IMR-90 (cell line): ENCODE measurements around the gene ADAMTS20. TPM values are rescaled to one million over a fixed set of nuclear protein-coding genes. Genes with fewer than 3 reads are reported as not detected.

ENCODE experiments used
- ATAC-seq: fragments of 200-7000 bp; cut with Tn5 transposase; 2 replicates; pipeline ENCODE4 v1.9.1; 2020; ENCODE audit warnings: low read depth, mild to moderate bottlenecking, moderate library complexity
- BruUV-seq: library from RNA; stranded (reverse); fragments of 400-500 nt; replicated peaks from 2 replicates; lab custom pipeline; 2021; lab: Mats Ljungman, UMichigan
- CTCF ChIA-PET: fragments of 300-600 bp; formaldehyde crosslinking; extraction: SDS; loops from one replicate; lab custom pipeline; 2021; ENCODE audit warnings: antibody characterized with exemption; lab: Yijun Ruan, JAX
- POLR2A ChIA-PET: fragments of 300-600 bp; sonication (Branson Sonifier 250); formaldehyde crosslinking; loops from one replicate; lab custom pipeline; 2022; ENCODE audit warnings: antibody characterized with exemption; ENCODE audit not compliant: unreplicated experiment; lab: Charles Lee
- DNase-seq: peaks from one replicate; pipeline ENCODE4 v3.0.0; 2013
- H2AFZ ChIP-seq: replicated peaks from 2 replicates; pipeline ENCODE3; 2013; ENCODE audit warnings: low read length, mild to moderate bottlenecking; ENCODE audit not compliant: poor library complexity
- H2AK5ac ChIP-seq: 2 replicates; pipeline ENCODE4 v1.6.1; 2013; ENCODE audit warnings: low read depth, low read length, inconsistent platforms
- H2AK9ac ChIP-seq: replicated peaks from 2 replicates; pipeline ENCODE3; 2013; ENCODE audit warnings: mild to moderate bottlenecking, low read depth, low read length, moderate library complexity; ENCODE audit not compliant: poor library complexity
- H2BK120ac ChIP-seq: 2 replicates; pipeline ENCODE4 v1.6.1; 2013; ENCODE audit warnings: low read depth, low read length, inconsistent platforms
- H2BK15ac ChIP-seq: 3 replicates; pipeline ENCODE4 v1.6.1; 2013; ENCODE audit warnings: low read depth, low read length, inconsistent platforms
- H2BK20ac ChIP-seq: 2 replicates; pipeline ENCODE4 v1.6.1; 2013; ENCODE audit warnings: low read depth, mild to moderate bottlenecking, inconsistent platforms, low read length, moderate library complexity
- H2BK5ac ChIP-seq: 2 replicates; pipeline ENCODE4 v1.6.1; 2013; ENCODE audit warnings: mild to moderate bottlenecking, low read depth, low read length, inconsistent platforms; ENCODE audit not compliant: poor library complexity, severe bottlenecking
- H3K14ac ChIP-seq: replicated peaks from 2 replicates; pipeline ENCODE4 v1.6.1; 2013; ENCODE audit warnings: low read depth, low read length, inconsistent platforms
- H3K18ac ChIP-seq: 2 replicates; pipeline ENCODE4 v1.6.1; 2013; ENCODE audit warnings: low read depth, low read length, control low read depth
- H3K23ac ChIP-seq: 2 replicates; pipeline ENCODE4 v1.6.1; 2013; ENCODE audit warnings: low read depth, low read length, inconsistent platforms
- H3K27ac ChIP-seq: 2 replicates; pipeline ENCODE4 v1.5.1; 2013; ENCODE audit warnings: mild to moderate bottlenecking, control low read depth, low read length; ENCODE audit not compliant: insufficient read depth
- H3K27me3 ChIP-seq: 2 replicates; pipeline ENCODE4 v1.6.1; 2013; ENCODE audit warnings: low read length; ENCODE audit not compliant: control insufficient read depth, insufficient read depth
- H3K36me3 ChIP-seq: 2 replicates; pipeline ENCODE4 v1.6.1; 2013; ENCODE audit warnings: low read length, mixed read lengths; ENCODE audit not compliant: control insufficient read depth, insufficient read depth
- H3K4ac ChIP-seq: 2 replicates; pipeline ENCODE4 v1.6.1; 2013; ENCODE audit warnings: low read depth, low read length, inconsistent platforms
- H3K4me1 ChIP-seq: 2 replicates; pipeline ENCODE4 v1.6.1; 2013; ENCODE audit warnings: low read length, mixed read lengths; ENCODE audit not compliant: control insufficient read depth, insufficient read depth
- H3K4me2 ChIP-seq: 2 replicates; pipeline ENCODE4 v1.6.1; 2013; ENCODE audit warnings: low read depth, mild to moderate bottlenecking, control low read depth, low read length, moderate library complexity
- H3K4me3 ChIP-seq: 2 replicates; pipeline ENCODE4 v1.5.1; 2013; ENCODE audit warnings: low read depth, mild to moderate bottlenecking, control low read depth, low read length, moderate library complexity; ENCODE audit not compliant: insufficient read depth
- H3K56ac ChIP-seq: 2 replicates; pipeline ENCODE4 v1.6.1; 2013; ENCODE audit warnings: low read length, inconsistent platforms; ENCODE audit not compliant: insufficient read depth; ENCODE audit errors: extremely low read depth
- H3K79me1 ChIP-seq, 2 experiments: 2 replicates each; pipeline ENCODE4 v1.6.1; 2013; ENCODE audit warnings: low read length in 2 of 2, inconsistent platforms in 1 of 2, low read depth in 1 of 2
- H3K9ac ChIP-seq: 2 replicates; pipeline ENCODE4 v1.6.1; 2013; ENCODE audit warnings: low read depth, low read length, control low read depth
- H3K9me1 ChIP-seq: 2 replicates; pipeline ENCODE4 v1.6.1; 2013; ENCODE audit warnings: low read length, inconsistent platforms; ENCODE audit not compliant: insufficient read depth
- H3K9me3 ChIP-seq: 2 replicates; pipeline ENCODE4 v1.6.1; 2013; ENCODE audit warnings: low read length; ENCODE audit not compliant: control insufficient read depth, insufficient read depth
- H4K20me1 ChIP-seq: 2 replicates; pipeline ENCODE4 v1.6.1; 2013; ENCODE audit warnings: low read length, inconsistent platforms; ENCODE audit not compliant: insufficient read depth
- H4K5ac ChIP-seq: 2 replicates; pipeline ENCODE4 v1.6.1; 2013; ENCODE audit warnings: mild to moderate bottlenecking, low read depth, low read length, control low read depth
- H4K8ac ChIP-seq, 2 experiments: 2 replicates each; pipeline ENCODE4 v1.6.1; 2013; ENCODE audit warnings: low read depth in 2 of 2, low read length in 2 of 2, control low read depth in 1 of 2, inconsistent platforms in 1 of 2
- H4K91ac ChIP-seq: 2 replicates; pipeline ENCODE4 v1.6.1; 2013; ENCODE audit warnings: low read depth, low read length, inconsistent platforms; ENCODE audit not compliant: insufficient read depth
- CHD1 ChIP-seq: IDR thresholded peaks from 2 replicates; pipeline ENCODE4 v1.6.1; 2012; ENCODE audit warnings: low read depth, low read length, improper control_type of control experiment
- MAZ ChIP-seq: IDR thresholded peaks from 2 replicates; pipeline ENCODE4 v1.6.1; 2012; ENCODE audit warnings: low read depth, mild to moderate bottlenecking, low read length, improper control_type of control experiment, moderate library complexity, borderline replicate concordance
- MXI1 ChIP-seq: IDR thresholded peaks from 2 replicates; pipeline ENCODE4 v1.6.1; 2012; ENCODE audit warnings: low read depth, mild to moderate bottlenecking, low read length, moderate library complexity, borderline replicate concordance
- NFE2L2 ChIP-seq: fragments of 150-350 bp; IDR thresholded peaks from 2 replicates; pipeline ENCODE4 v1.6.1; 2016; ENCODE audit warnings: low read depth, mild to moderate bottlenecking, low read length
- RAD21 ChIP-seq: IDR thresholded peaks from 2 replicates; pipeline ENCODE4 v1.6.1; 2012; ENCODE audit warnings: low read length, improper control_type of control experiment
- RCOR1 ChIP-seq: IDR thresholded peaks from 2 replicates; pipeline ENCODE4 v1.6.1; 2012; ENCODE audit warnings: mild to moderate bottlenecking, low read length, improper control_type of control experiment; ENCODE audit not compliant: insufficient replicate concordance
- SMC3 ChIP-seq: fragments of 150-350 bp; IDR thresholded peaks from 2 replicates; pipeline ENCODE4 v1.6.1; 2016; ENCODE audit warnings: low read depth, mild to moderate bottlenecking, antibody characterized with exemption, low read length, moderate library complexity
- WGBS, 2 experiments: methylation state at CpG; one replicate each; pipeline versions ENCODE4 v1.1.5 to v1.1.7; 2013; ENCODE audit warnings: missing lambda C conversion rate in 2 of 2; ENCODE audit not compliant: insufficient read length in 1 of 2; ENCODE audit errors: extremely low coverage in 2 of 2; 5-methylcytosine and 5-hydroxymethylcytosine counted together
- dilution Hi-C: fragments of 300-500 bp; cut with HindIII; formaldehyde crosslinking; loops from one replicate; pipeline ENCODE4 v1.14.3; 2018; ENCODE audit warnings: low sequenced_read_pairs; ENCODE audit not compliant: unreplicated experiment
- in situ Hi-C: fragments of 300-500 bp; cut with MboI; formaldehyde crosslinking; loops from 3 replicates; pipeline ENCODE4 v1.14.3; 2019; ENCODE audit warnings: low sequenced_read_pairs, inconsistent platforms, mixed read lengths
- intact Hi-C: fragments of 100-400 bp; cut with micrococcal nuclease; formaldehyde crosslinking; loops from 2 replicates; pipeline ENCODE4 v1.10.0; 2022
- polyA plus RNA-seq, 3 experiments: library from polyadenylated mRNA; depleted of rRNA; stranded (reverse); fragments of >200 nt; gene quantifications; 2 replicates each; pipeline ENCODE4 v1.2.3, GENCODE V29; 2012; ENCODE audit warnings: low replicate concordance in 1 of 3
- total RNA-seq: library from RNA; depleted of rRNA; stranded (reverse); fragments of >200 nt; gene quantifications from 2 replicates; pipeline ENCODE4 v1.2.3, GENCODE V29; 2012

ADAMTS20 gene
- total and polyA plus RNA-seq, 2 of the 4 experiments (the other 2 are of a cell fraction) = not detected

DNA sequence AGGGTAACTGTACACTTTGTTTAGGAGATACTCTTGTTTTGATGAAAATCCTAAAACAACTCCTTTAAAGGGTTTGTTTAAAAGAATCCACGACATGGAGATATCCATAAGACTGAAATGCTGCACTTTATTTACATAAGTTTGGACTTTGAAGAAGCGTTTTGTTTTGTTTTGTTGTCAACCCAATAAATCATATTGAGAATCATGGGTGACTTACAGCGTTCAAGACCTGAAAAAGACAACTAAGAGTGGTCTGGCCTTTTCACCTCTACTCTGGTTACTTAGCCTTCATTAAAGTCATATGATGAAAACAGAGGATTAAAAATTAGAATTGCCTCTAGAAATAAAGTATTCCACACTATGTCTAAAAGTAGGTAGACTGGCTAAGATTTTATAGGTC lies 234.8 kb downstream of the ADAMTS20 start:
- Histone ChIP-seq H2BK5ac (peak overlapping the region; percentile 100), H2AFZ (no peak overlapping the region), H3K56ac (no peak overlapping the region), H2BK15ac (peak overlapping the region; percentile 74; the same call in 1 of the 3 replicates), H3K14ac (peak overlapping the region; percentile 25; the same call in 1 of the 2 replicates), H3K4me3 (no peak overlapping the region), H3K36me3 (no peaks in the 10 kb centered on the region), H3K4me2 (no peak overlapping the region), H4K91ac (no peak overlapping the region), H3K23ac (peak overlapping the region; percentile 64; the same call in 1 of the 2 replicates), H4K20me1 (no peaks in the 10 kb centered on the region), H3K27ac (no peak overlapping the region), H3K18ac (peak overlapping the region; percentile 74; the same call in 1 of the 2 replicates), H3K27me3 (no peaks in the 10 kb centered on the region), H2AK9ac (no peak overlapping the region), H3K9ac (no peak overlapping the region), H3K79me1 (no peaks in the 10 kb centered on the region), H3K4me1 (peaks cover 2% of the 10 kb centered on the region), H4K8ac (peak overlapping the region in 1 of 2 experiments; percentile 63; a peak in 1 of 4 replicates), H3K4ac (0 out of 2 replicates have a peak overlapping the region, but pooled peaks have one; percentile 49), H4K5ac (no peak overlapping the region; the same call in 1 of the 2 replicates), H2AK5ac (no peak overlapping the region), H3K9me1 (no peaks in the 10 kb centered on the region), H2BK120ac (peak overlapping the region; percentile 89), H3K9me3 (no peaks in the 10 kb centered on the region), H2BK20ac (peak overlapping the region; percentile 78)
- DNase-seq (no peak), ATAC-seq (peak; percentile 54)
- intact Hi-C loops = no loop called here
- WGBS, 2 experiments = no CpG with 5 or more reads among the region's 3 CpGs
- in situ Hi-C loops = no loop called here
- ChIA-PET POLR2A (no interaction called here), CTCF (interaction anchor here (1.0 kb wide), 1 partner anchor 835 kb away, joined by 3 read pairs; no protein-coding TSS in a partner anchor)
- BruUV-seq = no TSS peak
- TF ChIP-seq SMC3 = no peak
- no peak for TF ChIP-seq RCOR1
- no peak for TF ChIP-seq NFE2L2
- no peak for TF ChIP-seq MXI1
- no peak for TF ChIP-seq MAZ
- no peak for TF ChIP-seq CHD1
- TF ChIP-seq RAD21 = no peak
- dilution Hi-C loops = no loop called here
